ENCODE results near the gene NOL4L. TPM values are rescaled to one million over a fixed set of nuclear protein-coding genes. Genes with fewer than 3 reads are reported as not detected.
"Not testable (repeated sequence)": the region's sequence is repeated elsewhere in the genome, so short reads cannot be mapped to it uniquely, and the experiment has no call there.

Gene NOL4L
- polyA plus RNA-seq, 2 of the 4 experiments (the other 2 are of a cell fraction), result 9.5 to 11.8 TPM

DNA sequence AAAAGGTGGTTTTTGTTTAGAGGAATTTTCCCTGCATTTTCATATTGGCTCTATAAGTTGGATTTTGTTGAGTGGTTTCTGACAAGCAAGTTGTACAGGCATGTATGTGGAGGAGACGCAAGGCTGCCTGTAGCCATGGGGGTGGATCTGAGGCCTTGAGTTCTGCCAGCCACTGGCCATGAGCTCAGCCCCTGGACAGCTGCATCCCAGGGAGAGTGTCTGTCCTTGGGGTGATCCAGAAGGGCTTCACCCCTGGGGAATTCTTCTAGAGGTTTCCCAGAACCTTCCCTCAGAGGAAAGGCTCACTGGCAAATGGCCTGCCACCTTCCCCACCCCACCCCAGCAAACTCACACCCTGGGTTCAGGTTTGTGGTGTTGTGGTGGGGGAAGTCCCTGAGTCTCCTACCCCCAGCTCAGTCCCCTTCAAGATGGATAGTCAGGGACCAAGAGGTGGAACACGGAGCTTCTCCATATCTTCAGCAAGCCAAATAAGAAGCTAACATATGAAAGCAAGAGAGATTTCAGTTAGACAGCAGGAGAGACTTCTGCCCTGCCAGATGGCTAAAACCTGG, 11.6 kb upstream of the NOL4L start:
- no peak for FAIRE-seq
- TF ChIP-seq ZSCAN20 (CRISPR knock-in tag; IDR thresholded peaks at IDR 0.05) (no peak), POLR2AphosphoS2 (conservative IDR thresholded peaks at IDR 0.05; ENCODE audit: low read length) (no peak), RCOR1 (IDR thresholded peaks at IDR 0.05; ENCODE audit: low read depth, low read length) (no peak), HMGXB4 (CRISPR knock-in tag; IDR thresholded peaks at IDR 0.05; ENCODE audit: borderline replicate concordance) (no peak), GATA3 (IDR thresholded peaks at IDR 0.05; ENCODE audit: borderline replicate concordance) (no peak), BHLHE40 (IDR thresholded peaks at IDR 0.05; ENCODE audit: low read depth, low read length) (no peak)
- TF ChIP-seq, protein P1, sequence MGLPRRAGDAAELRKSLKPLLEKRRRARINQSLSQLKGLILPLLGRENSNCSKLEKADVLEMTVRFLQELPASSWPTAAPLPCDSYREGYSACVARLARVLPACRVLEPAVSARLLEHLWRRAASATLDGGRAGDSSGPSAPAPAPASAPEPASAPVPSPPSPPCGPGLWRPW (IDR thresholded peaks at IDR 0.05), result no peak
- POLR2A ChIA-PET, result no interaction called here

GRCh38 chr20:32595143-32595542, 10.0 kb upstream of the NOL4L start:
- H3K4me3 ChIP-seq, result no peak overlapping the region
- CTCF ChIA-PET, result no interaction called here
- TF ChIP-seq MAX (IDR thresholded peaks at IDR 0.05), result no peak
- no peak for TF ChIP-seq CEBPB (IDR thresholded peaks at IDR 0.05)
- TF ChIP-seq RARB (CRISPR knock-in tag; IDR thresholded peaks at IDR 0.05), result no peak
- no peak for TF ChIP-seq CBX2 (IDR thresholded peaks at IDR 0.05; ENCODE audit: borderline replicate concordance, low read depth)
- TF ChIP-seq FOSL2 (IDR thresholded peaks at IDR 0.05), result no peak
- no peak for TF ChIP-seq FOSL2 (CRISPR knock-in tag; IDR thresholded peaks at IDR 0.05)
- TF ChIP-seq SMC3 (IDR thresholded peaks at IDR 0.05), result no peak
- TF ChIP-seq, protein P2, sequence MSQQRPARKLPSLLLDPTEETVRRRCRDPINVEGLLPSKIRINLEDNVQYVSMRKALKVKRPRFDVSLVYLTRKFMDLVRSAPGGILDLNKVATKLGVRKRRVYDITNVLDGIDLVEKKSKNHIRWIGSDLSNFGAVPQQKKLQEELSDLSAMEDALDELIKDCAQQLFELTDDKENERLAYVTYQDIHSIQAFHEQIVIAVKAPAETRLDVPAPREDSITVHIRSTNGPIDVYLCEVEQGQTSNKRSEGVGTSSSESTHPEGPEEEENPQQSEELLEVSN (IDR thresholded peaks at IDR 0.05; ENCODE audit: borderline replicate concordance, low read depth), result no peak
- no peak for TF ChIP-seq HMGXB4 (CRISPR knock-in tag; IDR thresholded peaks at IDR 0.05; ENCODE audit: borderline replicate concordance)
- no peak for TF ChIP-seq REST (IDR thresholded peaks at IDR 0.05)
- no peak for TF ChIP-seq NFE2L2 (conservative IDR thresholded peaks at IDR 0.05; ENCODE audit: low read length)
- TF ChIP-seq NPAS2 (CRISPR knock-in tag; IDR thresholded peaks at IDR 0.05; ENCODE audit: borderline replicate concordance), result no peak
- no peak for TF ChIP-seq ZC3H11A (IDR thresholded peaks at IDR 0.05)
- no peak for TF ChIP-seq FOSB (CRISPR knock-in tag; IDR thresholded peaks at IDR 0.05)
- no peak for TF ChIP-seq RNF2 (IDR thresholded peaks at IDR 0.05; ENCODE audit: borderline replicate concordance, low read depth)
- no peaks in the 10 kb centered on the region for H3K4me1 ChIP-seq
- 58% methylated on average over 4 of the region's 4 CpGs for WGBS (ENCODE audit: missing lambda C conversion rate)
- no peak overlapping the region for H3K27ac ChIP-seq
- FAIRE-seq (no peak), ATAC-seq (no peak), DNase-seq (ENCODE audit: low read depth in 1 of 2, low spot score in 1 of 2) (no peak)
- H3K4me2 ChIP-seq, result no peak overlapping the region
- POLR2A ChIA-PET, result no interaction called here
- H3K9me3 ChIP-seq, result no peaks in the 10 kb centered on the region

More for the DNA sequence above, 11.6 kb upstream of the NOL4L start:
- no peak overlapping the region for H3K4me2 ChIP-seq
- no peak for DNase-seq (ENCODE audit: low read depth in 1 of 2, low spot score in 1 of 2)
- no peaks in the 10 kb centered on the region for H3K9me3 ChIP-seq
- H3K4me3 ChIP-seq, result no peak overlapping the region
- no peak for ATAC-seq
- CTCF ChIA-PET, result interaction anchor here (0.5 to 1.6 kb wide), 6 partner anchors 9 to 182 kb away, joined by 3 to 5 read pairs (median 4); no protein-coding TSS in a partner anchor
- no peak overlapping the region for H3K27ac ChIP-seq
- WGBS (ENCODE audit: missing lambda C conversion rate), result 58% methylated on average over 2 of the region's 2 CpGs
- H3K4me1 ChIP-seq, result no peaks in the 10 kb centered on the region

DNA sequence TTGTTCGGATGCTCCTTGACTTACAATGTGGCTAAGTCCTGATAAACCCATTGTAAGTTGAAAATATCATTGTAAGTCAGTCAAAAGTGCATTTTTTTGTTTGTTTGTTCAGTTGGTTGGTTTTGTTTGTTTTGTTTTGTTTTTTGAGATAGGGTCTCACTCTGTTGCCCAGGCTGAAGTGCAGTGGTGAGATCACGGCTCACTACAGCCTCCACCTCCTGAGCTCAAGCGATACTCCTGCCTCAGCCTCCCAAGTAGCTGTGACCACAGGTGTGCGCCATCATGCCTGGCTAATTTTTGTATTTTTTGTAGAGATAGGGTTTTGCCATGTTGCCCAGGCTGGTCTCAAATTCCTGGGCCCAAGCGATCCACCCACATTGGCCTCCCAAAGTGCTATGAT, 9.5 kb upstream of the NOL4L start:
- CTCF ChIA-PET; H3K4me1 ChIP-seq; H3K9me3 ChIP-seq; H3K4me2 ChIP-seq; POLR2A ChIA-PET; FAIRE-seq; DNase-seq (ENCODE audit: low read depth in 1 of 2, low spot score in 1 of 2); H3K27ac ChIP-seq; ATAC-seq; H3K4me3 ChIP-seq: not testable (repeated sequence)
- WGBS (ENCODE audit: missing lambda C conversion rate), result 89% methylated on average over 5 of the region's 5 CpGs
